GM10266 (cell line): ENCODE data around the gene KRT14.

ENCODE experiments used
- DNase-seq: peaks from one replicate; pipeline ENCODE4 v3.0.0; 2012; ENCODE audit errors: extremely low spot score
- TF ChIP-seq, protein P1 (sequence below): IDR thresholded peaks from 2 replicates; pipeline ENCODE4 v1.5.1; 2012; ENCODE audit warnings: mild to moderate bottlenecking, low read depth; ENCODE audit not compliant: control insufficient read depth, insufficient read depth; ENCODE audit errors: missing control alignments

The KRT14 gene

DNA sequence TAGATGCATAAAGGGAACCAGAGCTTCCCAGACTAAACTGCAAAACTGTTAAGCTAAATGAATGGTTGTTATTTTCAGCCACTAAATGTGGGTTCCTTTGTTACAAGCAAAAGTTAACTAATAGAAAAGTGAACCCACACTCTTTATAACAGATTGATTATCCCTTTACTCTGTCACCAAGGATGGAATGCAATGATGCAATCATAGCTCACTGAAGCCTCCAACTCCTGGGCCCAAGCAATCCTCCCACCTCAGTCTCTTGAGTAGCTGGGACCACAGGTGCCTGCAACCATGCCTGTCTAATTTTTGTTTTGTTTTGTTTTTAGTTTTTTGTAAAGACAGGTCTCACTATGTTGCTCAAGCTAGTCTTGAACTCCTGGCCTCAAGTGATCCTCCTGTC, 21.4 kb downstream of the KRT14 start:
- no peak for DNase-seq
- TF ChIP-seq, protein P1, sequence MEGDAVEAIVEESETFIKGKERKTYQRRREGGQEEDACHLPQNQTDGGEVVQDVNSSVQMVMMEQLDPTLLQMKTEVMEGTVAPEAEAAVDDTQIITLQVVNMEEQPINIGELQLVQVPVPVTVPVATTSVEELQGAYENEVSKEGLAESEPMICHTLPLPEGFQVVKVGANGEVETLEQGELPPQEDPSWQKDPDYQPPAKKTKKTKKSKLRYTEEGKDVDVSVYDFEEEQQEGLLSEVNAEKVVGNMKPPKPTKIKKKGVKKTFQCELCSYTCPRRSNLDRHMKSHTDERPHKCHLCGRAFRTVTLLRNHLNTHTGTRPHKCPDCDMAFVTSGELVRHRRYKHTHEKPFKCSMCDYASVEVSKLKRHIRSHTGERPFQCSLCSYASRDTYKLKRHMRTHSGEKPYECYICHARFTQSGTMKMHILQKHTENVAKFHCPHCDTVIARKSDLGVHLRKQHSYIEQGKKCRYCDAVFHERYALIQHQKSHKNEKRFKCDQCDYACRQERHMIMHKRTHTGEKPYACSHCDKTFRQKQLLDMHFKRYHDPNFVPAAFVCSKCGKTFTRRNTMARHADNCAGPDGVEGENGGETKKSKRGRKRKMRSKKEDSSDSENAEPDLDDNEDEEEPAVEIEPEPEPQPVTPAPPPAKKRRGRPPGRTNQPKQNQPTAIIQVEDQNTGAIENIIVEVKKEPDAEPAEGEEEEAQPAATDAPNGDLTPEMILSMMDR = no peak

GRCh38 chr17:41563607-41564170, 23.0 kb downstream of the KRT14 start:
- TF ChIP-seq, protein P1 = no peak
- no peak for DNase-seq

- DNase-seq = no peak
- TF ChIP-seq, protein P1 = no peak
Measured at GRCh38 chr17:41561554-41561953, 25.1 kb downstream of the KRT14 start.

DNA sequence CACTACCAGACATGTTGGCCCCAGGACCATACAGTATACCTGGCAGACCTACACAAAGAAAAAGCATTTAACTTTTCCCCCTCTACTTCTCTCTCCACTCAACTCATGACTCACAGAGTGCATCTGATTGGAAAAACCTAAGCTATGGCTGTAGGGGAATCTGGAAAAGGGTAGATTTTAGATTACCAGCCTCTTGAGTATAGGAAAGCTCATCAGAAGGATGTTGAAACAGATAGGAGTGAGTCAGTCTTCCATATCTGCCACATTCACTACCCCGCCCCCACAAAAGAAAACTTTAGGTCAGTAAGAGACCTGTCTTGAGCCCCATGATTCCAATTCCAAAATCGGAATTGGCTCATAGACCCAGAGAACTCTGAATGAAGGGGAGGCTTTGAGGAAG, 27.1 kb downstream of the KRT14 start:
- DNase-seq = no peak
- TF ChIP-seq, protein P1 = no peak

DNA sequence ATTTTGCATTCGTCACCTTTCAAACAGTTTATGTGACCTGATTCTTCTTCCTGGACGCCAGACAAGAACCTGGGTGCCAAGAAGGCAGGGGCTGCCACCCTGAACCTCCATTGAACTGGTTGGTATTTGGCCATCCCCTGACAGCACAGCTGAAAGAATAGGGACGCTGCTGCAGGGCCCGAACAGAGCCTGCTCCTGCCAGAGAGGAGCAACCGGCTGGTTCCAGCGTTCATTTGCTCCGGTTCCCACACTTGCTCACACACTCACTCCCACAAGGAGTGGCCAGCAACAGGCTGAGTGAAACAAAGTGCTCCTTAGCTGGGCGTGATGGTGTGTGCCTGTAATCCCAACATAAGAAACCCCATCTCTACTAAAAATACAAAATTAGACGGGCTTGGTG, 29.8 kb downstream of the KRT14 start:
- TF ChIP-seq, protein P1 = no peak
- no peak for DNase-seq

DNA sequence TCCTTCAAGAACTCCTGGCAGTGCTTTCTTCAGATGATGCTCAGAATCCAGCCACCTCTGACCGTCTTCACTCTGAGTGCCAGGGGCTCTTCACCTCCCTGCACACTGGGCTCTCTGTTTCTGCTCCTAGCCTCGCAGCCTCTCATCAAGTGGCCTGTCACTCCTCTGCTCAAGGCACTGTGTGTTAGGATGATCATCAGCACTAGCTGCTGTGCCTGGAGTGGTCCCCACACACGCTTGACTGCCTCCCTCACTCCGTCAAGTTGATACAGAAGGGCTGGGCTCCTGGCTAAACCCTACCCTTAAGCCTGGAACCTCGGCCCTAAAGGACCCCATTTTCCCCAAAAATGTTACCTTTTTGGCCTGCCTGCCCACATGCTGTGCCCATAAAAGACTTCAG, 30.4 kb downstream of the KRT14 start:
- TF ChIP-seq, protein P1 = no peak
- DNase-seq = no peak

DNA sequence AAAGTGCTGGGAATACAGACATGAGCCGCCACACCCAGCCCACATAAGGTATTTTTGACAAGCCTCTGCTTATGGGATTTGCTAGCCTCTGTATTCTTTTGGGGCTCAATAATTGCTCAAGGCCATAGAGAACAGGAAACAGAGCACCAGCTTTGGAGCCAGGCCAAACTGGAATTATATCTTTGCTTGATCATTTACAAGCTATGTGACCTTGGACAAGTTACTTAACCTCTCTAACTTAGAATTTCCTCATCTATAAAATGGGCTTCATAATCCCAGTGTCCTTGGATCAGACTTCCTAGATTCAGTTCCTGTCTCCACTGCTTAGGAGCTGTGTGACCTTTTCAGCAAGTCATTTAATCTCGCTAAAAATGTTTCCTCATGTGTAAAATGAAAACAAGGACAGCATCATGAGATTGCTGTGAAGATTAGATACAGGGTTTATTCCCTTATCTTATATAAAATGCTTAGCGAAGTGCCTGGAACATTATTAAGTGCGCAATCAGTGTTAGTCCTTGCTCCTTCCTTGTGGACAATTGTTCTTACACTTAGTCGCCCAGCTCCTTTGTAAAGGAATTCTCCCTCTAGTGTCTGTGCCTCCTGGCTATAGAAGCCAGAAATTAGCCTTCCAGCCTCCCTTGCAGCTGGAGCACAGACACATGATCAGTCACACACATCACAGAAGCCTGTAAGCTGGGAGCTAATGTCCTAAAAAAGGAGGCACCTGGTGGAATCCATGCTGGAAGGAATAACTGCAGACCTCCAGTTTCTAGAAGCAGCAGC, 31.4 kb downstream of the KRT14 start:
- no peak for DNase-seq
- TF ChIP-seq, protein P1 = no peak
